ENCODE measurements around the gene ZNRF3.

Gene ZNRF3

DNA sequence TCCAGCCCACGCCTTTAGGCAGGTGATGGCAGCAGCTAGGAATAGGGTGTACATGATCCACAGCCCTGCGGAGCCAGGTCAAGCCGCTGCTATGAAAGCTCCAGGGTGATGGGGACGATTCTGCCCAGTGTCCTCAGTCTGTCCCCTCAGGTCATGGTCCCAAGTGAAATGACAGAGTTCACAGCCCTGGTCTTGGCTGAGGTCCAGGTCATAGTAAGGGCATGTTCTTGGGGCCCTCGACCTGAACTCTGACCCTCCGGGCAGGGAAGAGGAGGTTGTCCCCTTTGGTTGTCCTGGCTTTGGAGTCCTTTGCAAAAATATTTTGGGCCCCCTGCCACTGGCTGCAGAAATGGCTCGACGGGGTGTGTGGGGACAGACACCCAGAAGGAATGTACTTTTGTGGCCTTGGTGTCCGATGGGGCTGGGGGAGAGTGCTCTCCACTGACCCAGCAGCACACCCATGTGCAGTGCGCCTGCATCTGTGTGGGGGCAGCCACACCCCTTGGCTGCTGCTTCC lies 170.9 kb downstream of the ZNRF3 start:
- Histone ChIP-seq H3K4me1 (ENCODE audit: control insufficient read depth, insufficient read depth, low read length) (no peaks in the 10 kb centered on the region), H3K36me3 (ENCODE audit: control insufficient read depth, insufficient read depth, low read length) (no peaks in the 10 kb centered on the region), H3K9ac (ENCODE audit: low read length) (no peak overlapping the region), H3K27ac (ENCODE audit: low read depth, low read length) (no peak overlapping the region), H3K27me3 (ENCODE audit: control insufficient read depth, insufficient read depth, low read length) (no peaks in the 10 kb centered on the region), H3K4me3 (ENCODE audit: low read length) (no peak overlapping the region)

DNA sequence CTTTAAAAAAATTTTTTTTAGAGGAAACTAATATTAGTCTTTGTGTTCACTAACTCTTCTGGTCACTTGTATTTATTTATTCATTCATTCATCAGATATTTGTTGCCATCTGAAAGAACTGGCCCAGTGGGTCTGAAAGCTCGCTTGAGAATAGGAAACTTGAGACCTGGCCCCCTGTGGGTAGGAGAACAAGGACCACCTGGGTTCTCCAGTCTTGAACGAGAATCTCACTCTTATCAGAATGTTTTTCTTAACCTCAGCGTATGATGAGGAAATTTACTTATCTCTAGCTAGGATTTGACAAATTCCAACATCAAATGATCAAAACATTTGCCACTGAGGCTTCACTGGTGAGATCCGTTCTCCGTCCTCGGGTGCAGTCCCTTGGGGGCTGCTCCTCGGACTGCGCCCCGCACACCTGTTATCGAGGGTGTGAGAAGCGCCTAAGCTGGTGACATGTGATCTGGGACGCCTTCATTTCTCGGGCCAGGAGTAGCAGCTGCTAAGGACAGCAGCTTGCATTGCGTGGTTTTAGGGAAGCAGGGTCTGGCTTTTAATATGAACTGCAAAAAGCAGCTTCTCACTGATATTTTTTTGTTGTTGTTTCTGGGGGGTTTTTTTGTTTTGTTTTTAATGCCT lies 171.9 kb downstream of the ZNRF3 start:
- no peaks in the 10 kb centered on the region for H3K36me3 ChIP-seq (ENCODE audit: control insufficient read depth, insufficient read depth, low read length)
- no peak overlapping the region for H3K9ac ChIP-seq (ENCODE audit: low read length)
- no peaks in the 10 kb centered on the region for H3K27me3 ChIP-seq (ENCODE audit: control insufficient read depth, insufficient read depth, low read length)
- H3K4me1 ChIP-seq (ENCODE audit: control insufficient read depth, insufficient read depth, low read length), result no peaks in the 10 kb centered on the region
- no peak overlapping the region for H3K4me3 ChIP-seq (ENCODE audit: low read length)
- H3K27ac ChIP-seq (ENCODE audit: low read depth, low read length), result no peak overlapping the region

- Histone ChIP-seq H3K36me3 (ENCODE audit: control insufficient read depth, insufficient read depth, low read length) (no peaks in the 10 kb centered on the region), H3K27ac (ENCODE audit: low read depth, low read length) (no peak overlapping the region), H3K4me1 (ENCODE audit: control insufficient read depth, insufficient read depth, low read length) (no peaks in the 10 kb centered on the region), H3K4me3 (ENCODE audit: low read length) (no peak overlapping the region), H3K9ac (ENCODE audit: low read length) (no peak overlapping the region), H3K27me3 (ENCODE audit: control insufficient read depth, insufficient read depth, low read length) (no peaks in the 10 kb centered on the region)
These were observed 173.1 kb downstream of the ZNRF3 start for GRCh38 chr22:29056472-29056871.

DNA sequence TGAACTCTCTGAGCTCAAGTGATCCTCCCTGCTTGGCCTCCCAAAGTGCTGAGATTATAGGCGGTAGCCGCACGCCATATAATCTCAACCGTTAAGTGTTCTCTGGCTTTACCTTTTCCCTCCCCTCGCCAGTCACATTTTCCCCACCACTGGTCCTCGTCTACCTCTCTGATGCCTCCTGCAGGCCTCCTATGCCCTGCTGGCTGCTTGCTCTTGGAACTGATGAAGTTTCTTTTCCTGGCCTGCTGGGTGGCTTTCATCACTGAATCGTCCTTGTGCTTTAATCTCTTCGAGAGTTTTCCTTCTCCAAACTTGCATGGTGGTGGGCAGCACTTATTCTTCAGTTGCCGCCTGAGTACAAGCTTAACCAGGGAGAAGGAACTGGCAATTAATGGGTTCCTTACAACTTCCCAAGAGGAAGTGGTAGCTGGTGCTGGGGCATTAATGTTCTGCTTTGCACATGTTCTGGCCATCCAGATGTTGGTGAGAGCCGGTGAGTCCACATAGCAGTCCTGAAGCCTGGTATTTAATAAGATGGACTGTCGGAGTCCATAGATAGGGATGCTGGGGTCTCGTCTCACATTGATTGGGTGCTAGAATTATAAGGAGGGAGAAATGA lies 177.0 kb downstream of the ZNRF3 start:
- H3K4me1 ChIP-seq (ENCODE audit: control insufficient read depth, insufficient read depth, low read length), result no peaks in the 10 kb centered on the region
- H3K27ac ChIP-seq (ENCODE audit: low read depth, low read length), result no peak overlapping the region
- H3K27me3 ChIP-seq (ENCODE audit: control insufficient read depth, insufficient read depth, low read length), result no peaks in the 10 kb centered on the region
- no peaks in the 10 kb centered on the region for H3K36me3 ChIP-seq (ENCODE audit: control insufficient read depth, insufficient read depth, low read length)
- no peak overlapping the region for H3K4me3 ChIP-seq (ENCODE audit: low read length)
- H3K9ac ChIP-seq (ENCODE audit: low read length), result no peak overlapping the region

- no peaks in the 10 kb centered on the region for H3K27me3 ChIP-seq (ENCODE audit: control insufficient read depth, insufficient read depth, low read length)
- H3K27ac ChIP-seq (ENCODE audit: low read depth, low read length), result no peak overlapping the region
- H3K4me3 ChIP-seq (ENCODE audit: low read length), result no peak overlapping the region
- no peaks in the 10 kb centered on the region for H3K4me1 ChIP-seq (ENCODE audit: control insufficient read depth, insufficient read depth, low read length)
- H3K9ac ChIP-seq (ENCODE audit: low read length), result no peak overlapping the region
- H3K36me3 ChIP-seq (ENCODE audit: control insufficient read depth, insufficient read depth, low read length), result no peaks in the 10 kb centered on the region
These were observed 177.6 kb downstream of the ZNRF3 start for GRCh38 chr22:29060931-29061330.

- no peak within 1 kb of the TSS for H3K9ac ChIP-seq (ENCODE audit: low read length)
- no peaks in the 10 kb centered on the region for H3K36me3 ChIP-seq (ENCODE audit: control insufficient read depth, insufficient read depth, low read length)
- H3K4me3 ChIP-seq (ENCODE audit: low read length), result no peak within 1 kb of the TSS
- no peaks in the 10 kb centered on the region for H3K4me1 ChIP-seq (ENCODE audit: control insufficient read depth, insufficient read depth, low read length)
- H3K27ac ChIP-seq (ENCODE audit: low read depth, low read length), result no peak within 1 kb of the TSS
- H3K27me3 ChIP-seq (ENCODE audit: control insufficient read depth, insufficient read depth, low read length), result no peaks in the 10 kb centered on the region
These were observed 178.4 kb downstream of the ZNRF3 start, which contains the start of gene C22orf31 for GRCh38 chr22:29061773-29062172. Gene C22orf31, minus strand, starts transcription at chr22:29061831. Its CDS starts 39 bp downstream, at chr22:29061792.

DNA sequence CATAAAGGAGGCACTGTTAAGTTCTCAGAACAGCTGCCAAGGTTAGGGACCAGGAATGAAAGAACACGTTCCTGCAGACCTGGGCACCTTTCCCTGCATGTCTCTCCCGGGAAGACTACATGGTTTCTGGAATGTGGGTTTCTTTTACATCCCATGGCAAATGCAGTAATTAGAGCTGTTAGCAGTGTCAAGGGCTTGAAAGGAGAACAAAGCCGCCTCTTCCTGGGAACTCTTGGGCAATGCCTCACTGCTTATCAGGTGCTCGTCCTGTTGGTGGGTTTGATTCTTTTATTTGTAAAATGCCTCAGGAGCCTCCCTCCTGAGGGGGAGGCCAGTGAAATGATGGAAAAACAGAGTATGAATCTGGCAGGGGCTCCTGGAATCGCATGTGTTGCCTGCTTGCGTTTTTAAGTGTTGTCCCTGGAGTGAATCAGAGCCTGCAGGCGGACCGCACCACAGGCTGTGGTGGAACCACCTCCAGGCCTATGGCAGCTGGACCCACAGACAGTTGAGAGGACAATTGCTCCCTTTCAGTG lies 179.0 kb downstream of the ZNRF3 start:
- Histone ChIP-seq H3K4me1 (ENCODE audit: control insufficient read depth, insufficient read depth, low read length) (no peaks in the 10 kb centered on the region), H3K27ac (ENCODE audit: low read depth, low read length) (no peak overlapping the region), H3K9ac (ENCODE audit: low read length) (no peak overlapping the region), H3K36me3 (ENCODE audit: control insufficient read depth, insufficient read depth, low read length) (no peaks in the 10 kb centered on the region), H3K4me3 (ENCODE audit: low read length) (no peak overlapping the region), H3K27me3 (ENCODE audit: control insufficient read depth, insufficient read depth, low read length) (no peaks in the 10 kb centered on the region)

DNA sequence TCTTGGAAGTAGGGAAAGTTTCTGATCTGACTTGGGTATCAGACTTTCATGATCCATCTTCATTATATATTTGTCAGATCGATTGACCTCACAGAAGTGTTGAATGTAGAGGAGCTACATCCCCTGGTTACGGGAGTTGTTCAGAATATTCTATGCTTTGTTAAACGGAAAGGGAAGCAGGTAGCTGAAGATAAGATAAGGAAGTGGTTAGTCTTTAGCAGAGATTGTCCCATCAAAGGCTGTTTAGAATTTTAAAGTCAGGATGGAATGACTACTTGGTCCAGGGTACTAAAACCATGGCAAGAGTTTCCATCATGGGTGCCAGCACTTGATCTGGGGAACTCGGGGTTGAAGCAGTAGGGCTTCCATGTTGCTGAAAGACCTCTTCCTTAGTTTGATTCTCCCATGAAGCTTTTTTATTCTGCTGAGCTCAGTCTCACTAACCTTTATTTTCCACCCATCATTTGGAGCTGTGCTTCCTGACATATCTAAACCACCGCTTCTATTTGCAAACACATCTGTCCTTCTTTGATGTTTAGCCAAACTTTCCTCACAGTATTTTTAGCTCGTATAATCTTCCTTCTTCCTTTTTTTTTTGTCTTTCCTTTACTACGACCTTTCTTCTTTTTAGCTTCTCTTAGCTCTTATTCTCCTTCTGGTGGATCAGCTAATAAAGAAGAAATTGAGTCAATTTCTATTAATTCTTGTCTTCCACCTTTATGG lies 182.3 kb downstream of the ZNRF3 start:
- no peak overlapping the region for H3K9ac ChIP-seq (ENCODE audit: low read length)
- no peaks in the 10 kb centered on the region for H3K27me3 ChIP-seq (ENCODE audit: control insufficient read depth, insufficient read depth, low read length)
- no peak overlapping the region for H3K4me3 ChIP-seq (ENCODE audit: low read length)
- H3K36me3 ChIP-seq (ENCODE audit: control insufficient read depth, insufficient read depth, low read length), result no peaks in the 10 kb centered on the region
- H3K27ac ChIP-seq (ENCODE audit: low read depth, low read length), result no peak overlapping the region
- H3K4me1 ChIP-seq (ENCODE audit: control insufficient read depth, insufficient read depth, low read length), result no peaks in the 10 kb centered on the region

- Histone ChIP-seq H3K4me3 (ENCODE audit: low read length) (no peak overlapping the region), H3K27ac (ENCODE audit: low read depth, low read length) (no peak overlapping the region), H3K27me3 (ENCODE audit: control insufficient read depth, insufficient read depth, low read length) (no peaks in the 10 kb centered on the region), H3K36me3 (ENCODE audit: control insufficient read depth, insufficient read depth, low read length) (no peaks in the 10 kb centered on the region), H3K4me1 (ENCODE audit: control insufficient read depth, insufficient read depth, low read length) (peaks cover 2% of the 10 kb centered on the region), H3K9ac (ENCODE audit: low read length) (no peak overlapping the region)
These were observed 186.1 kb downstream of the ZNRF3 start for GRCh38 chr22:29069463-29069862.

- no peak overlapping the region for H3K4me3 ChIP-seq (ENCODE audit: low read length)
- no peak overlapping the region for H3K9ac ChIP-seq (ENCODE audit: low read length)
- no peaks in the 10 kb centered on the region for H3K36me3 ChIP-seq (ENCODE audit: control insufficient read depth, insufficient read depth, low read length)
- H3K27me3 ChIP-seq (ENCODE audit: control insufficient read depth, insufficient read depth, low read length), result no peaks in the 10 kb centered on the region
- H3K27ac ChIP-seq (ENCODE audit: low read depth, low read length), result no peak overlapping the region
- peaks cover 2% of the 10 kb centered on the region for H3K4me1 ChIP-seq (ENCODE audit: control insufficient read depth, insufficient read depth, low read length)
These were observed 187.1 kb downstream of the ZNRF3 start for GRCh38 chr22:29070490-29070889.

DNA sequence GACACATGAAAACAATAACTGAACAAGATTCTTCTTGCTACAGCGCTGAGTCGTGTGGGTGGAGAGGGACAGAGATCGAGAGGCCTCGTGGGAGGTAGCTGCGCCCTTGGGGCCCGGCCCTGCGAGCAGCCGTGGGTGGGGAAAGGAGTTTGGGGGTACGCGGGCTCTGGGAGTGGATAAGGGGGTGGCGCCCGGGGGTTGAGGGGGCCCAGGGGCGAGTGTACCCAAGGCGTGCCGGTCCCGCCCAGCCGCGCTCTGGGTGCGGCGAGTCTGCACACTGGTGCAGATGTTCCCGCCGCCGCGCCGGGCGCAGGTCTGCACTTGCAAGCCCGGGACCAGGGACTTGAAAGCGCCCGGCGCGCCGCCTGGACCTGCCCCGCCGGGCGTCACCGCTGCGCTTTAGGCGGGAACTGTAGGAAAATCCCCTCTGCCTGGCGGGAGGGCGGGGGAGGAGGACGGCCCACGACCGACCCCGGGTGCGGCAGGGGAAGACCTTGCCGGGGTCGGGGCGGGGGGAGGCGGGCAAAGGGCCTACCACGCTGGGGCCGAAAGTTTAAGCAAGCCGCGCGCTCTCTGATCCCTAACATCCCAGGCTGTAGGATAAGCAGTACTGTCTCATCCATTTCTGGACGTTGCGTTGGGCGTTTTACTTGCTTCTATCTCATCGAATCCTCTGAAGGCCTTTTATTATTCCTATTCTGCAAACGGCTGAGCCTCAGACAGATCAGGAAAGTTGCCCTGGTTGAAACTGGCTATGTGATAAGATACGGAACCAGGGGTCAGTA lies 188.1 kb downstream of the ZNRF3 start:
- Histone ChIP-seq H3K27me3 (ENCODE audit: control insufficient read depth, insufficient read depth, low read length) (no peaks in the 10 kb centered on the region), H3K4me1 (ENCODE audit: control insufficient read depth, insufficient read depth, low read length) (peaks cover 2% of the 10 kb centered on the region), H3K27ac (ENCODE audit: low read depth, low read length) (no peak overlapping the region), H3K36me3 (ENCODE audit: control insufficient read depth, insufficient read depth, low read length) (no peaks in the 10 kb centered on the region), H3K9ac (ENCODE audit: low read length) (no peak overlapping the region), H3K4me3 (ENCODE audit: low read length) (peak overlapping the region; percentile 58)
